K562 (cell line): ENCODE data around the gene PPP4R1. TPM values are rescaled to one million over a fixed set of nuclear protein-coding genes. Genes with fewer than 3 reads are reported as not detected.

Experiments used
- AFF4 ChIP-seq: sonication (generic); formaldehyde crosslinking; IDR thresholded peaks from 2 replicates; pipeline ENCODE4 v1.8.0; 2023; ENCODE audit warnings: mild to moderate bottlenecking, missing genetic modification reagents
- CBX3 ChIP-seq, 2 experiments: IDR thresholded peaks; 1 replicate in 1 of 2; 2 replicates in 1 of 2; pipeline ENCODE4 v1.6.1; 2012; ENCODE audit warnings: inconsistent platforms in 2 of 2, low read length in 2 of 2, borderline replicate concordance in 1 of 2, control low read depth in 1 of 2
- DEAF1 ChIP-seq: fragments of 450-650 bp; formaldehyde crosslinking; IDR thresholded peaks from 2 replicates; pipeline ENCODE4 v1.4.0; 2020; ENCODE audit warnings: mild to moderate bottlenecking, moderate library complexity
- GABPB1 ChIP-seq: sonication (generic); formaldehyde crosslinking; IDR thresholded peaks from 2 replicates; pipeline ENCODE4 v1.8.0; 2022; ENCODE audit warnings: mild to moderate bottlenecking, missing genetic modification reagents
- KLF16 ChIP-seq: IDR thresholded peaks from 2 replicates; pipeline ENCODE4 v1.6.1; 2016; ENCODE audit warnings: antibody characterized with exemption
- RB1 ChIP-seq: fragments of 450-650 bp; IDR thresholded peaks from 2 replicates; pipeline ENCODE4 v1.6.1; 2017; ENCODE audit warnings: low read depth, mild to moderate bottlenecking
- REST ChIP-seq, 2 experiments: fragments of 450-650 bp; formaldehyde crosslinking in 1 of 2; IDR thresholded peaks; 2 replicates each; pipeline versions ENCODE4 v1.4.0 to v1.6.1; 2014 to 2020; ENCODE audit warnings: mild to moderate bottlenecking in 2 of 2, borderline replicate concordance in 1 of 2, low read depth in 1 of 2
- polyA plus RNA-seq, 8 experiments: library from polyadenylated mRNA; depleted of rRNA in 4 of 8; stranded (reverse) in 5 of 8; unstranded in 3 of 8; fragments of >200 nt; fragmentation: Nextera tagmentation in 2 of 8; fragmentation: Illumina TruSeq in 1 of 8; extraction: Ambion mirVana in 2 of 8; extraction: Trizol in 1 of 8; gene quantifications; 2 replicates each; pipeline versions ENCODE4 v1.2.1 to v1.2.3, GENCODE V29; 2011 to 2014; ENCODE audit warnings: inconsistent platforms in 1 of 8, missing spikeins in 1 of 8
- total RNA-seq, 7 experiments: library from RNA; depleted of rRNA in 6 of 7; stranded (reverse); fragments of >200 nt in 6 of 7; fragmentation: Illumina TruSeq in 2 of 7; extraction: Trizol in 2 of 7; gene quantifications; 2 replicates each; pipeline versions ENCODE4 v1.2.1 to v1.2.3, GENCODE V29; 2011 to 2021; ENCODE audit warnings: low replicate concordance in 1 of 7
- TF ChIP-seq, protein P1 (sequence below), 2 experiments: fragments of 450-650 bp; conservative IDR thresholded peaks; 2 replicates each; pipeline ENCODE4 v1.6.1; 2017; ENCODE audit warnings: mild to moderate bottlenecking in 2 of 2, moderate library complexity in 2 of 2

PPP4R1 gene
- total and polyA plus RNA-seq, 9 of the 15 experiments (the other 6 are each of a cell fraction or from before 2014, with no cell fraction given) = 23.5 to 136 (median 84.5) TPM

GRCh38 chr18:9516437-9517064 lies 97.8 kb downstream of the PPP4R1 start (continued):
- TF ChIP-seq REST (IDR thresholded peaks at IDR 0.05; ENCODE audit: borderline replicate concordance) (peak; percentile 85), REST (CRISPR knock-in tag; IDR thresholded peaks at IDR 0.05; ENCODE audit: low read depth) (no peak), CBX3 (IDR thresholded peaks at IDR 0.05; ENCODE audit: borderline replicate concordance in 1 of 2, low read length in 2 of 2) (peak in 1 of 2 experiments; percentile 73; a peak in 1 of 3 replicates), GABPB1 (0 out of 2 replicates have a peak, but pooled peaks have one; percentile 21), AFF4 (CRISPR knock-in tag) (peak; percentile 54; the same call in 1 of the 2 replicates), DEAF1 (CRISPR knock-in tag) (peak; percentile 59), KLF16 (peak; percentile 41; the same call in 1 of the 2 replicates), RB1 (0 out of 2 replicates have a peak, but pooled peaks have one; percentile 42)
- TF ChIP-seq, protein P1, sequence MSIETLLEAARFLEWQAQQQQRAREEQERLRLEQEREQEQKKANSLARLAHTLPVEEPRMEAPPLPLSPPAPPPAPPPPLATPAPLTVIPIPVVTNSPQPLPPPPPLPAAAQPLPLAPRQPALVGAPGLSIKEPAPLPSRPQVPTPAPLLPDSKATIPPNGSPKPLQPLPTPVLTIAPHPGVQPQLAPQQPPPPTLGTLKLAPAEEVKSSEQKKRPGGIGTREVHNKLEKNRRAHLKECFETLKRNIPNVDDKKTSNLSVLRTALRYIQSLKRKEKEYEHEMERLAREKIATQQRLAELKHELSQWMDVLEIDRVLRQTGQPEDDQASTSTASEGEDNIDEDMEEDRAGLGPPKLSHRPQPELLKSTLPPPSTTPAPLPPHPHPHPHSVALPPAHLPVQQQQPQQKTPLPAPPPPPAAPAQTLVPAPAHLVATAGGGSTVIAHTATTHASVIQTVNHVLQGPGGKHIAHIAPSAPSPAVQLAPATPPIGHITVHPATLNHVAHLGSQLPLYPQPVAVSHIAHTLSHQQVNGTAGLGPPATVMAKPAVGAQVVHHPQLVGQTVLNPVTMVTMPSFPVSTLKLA (conservative IDR thresholded peaks at IDR 0.05) = 0 out of 4 replicates have a peak, but pooled peaks of 1 of the 2 experiments have one; percentile 19
